ENCODE data around the gene CYB561A3.
"Not testable (repeated sequence)": the region's sequence is repeated elsewhere in the genome, so short reads cannot be mapped to it uniquely, and the experiment has no call there.

The CYB561A3 gene

DNA sequence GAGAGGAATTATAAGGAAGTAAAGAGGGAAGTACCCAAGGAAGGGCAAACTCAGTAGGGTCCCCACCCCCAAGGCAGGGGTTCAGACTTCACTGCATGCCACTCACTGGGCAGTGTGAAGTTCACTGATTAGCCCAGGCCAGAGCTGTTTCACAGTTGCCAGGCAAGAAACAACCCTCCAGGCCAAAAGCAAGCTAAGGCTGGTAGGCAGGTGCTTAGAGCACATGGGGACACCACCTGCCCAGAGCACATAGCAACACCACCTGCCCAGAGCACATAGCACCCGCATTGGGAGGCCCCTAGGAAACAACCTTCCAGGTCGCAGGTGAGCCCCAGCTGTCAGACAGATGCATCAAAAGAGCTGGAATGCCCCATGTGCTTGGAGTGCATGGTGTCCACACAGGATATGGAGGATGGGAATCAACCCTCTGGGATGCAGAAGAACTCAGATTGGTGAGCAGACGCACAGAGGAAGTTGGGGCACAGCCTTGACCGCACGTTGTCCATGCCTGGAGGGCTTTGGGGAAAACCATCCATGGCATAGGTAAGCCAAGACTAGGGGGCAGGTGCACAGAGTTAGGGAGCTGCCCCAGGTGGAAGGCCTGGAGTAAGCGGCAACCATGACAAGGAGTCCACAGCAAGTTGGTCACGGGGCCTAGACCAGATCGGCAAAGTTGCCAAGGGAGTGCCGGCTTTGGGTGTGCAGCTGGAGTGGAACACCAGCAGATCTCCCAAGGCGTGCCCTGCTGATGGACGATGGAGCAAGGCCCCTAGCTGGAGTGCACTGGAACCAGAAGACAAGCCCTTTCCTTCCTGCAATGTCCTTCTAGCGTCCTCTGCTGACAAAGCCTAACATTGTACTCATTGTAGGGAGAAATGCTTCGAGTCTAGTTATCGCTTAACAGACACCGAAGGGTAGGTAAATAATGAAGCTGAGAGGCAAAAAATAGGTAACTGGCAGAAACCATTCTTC, 22.9 kb upstream of the CYB561A3 start:
- CTCF ChIA-PET, result interaction anchor here (1.2 to 11.4 kb wide), 22 partner anchors 9 to 563 kb away, joined by 3 to 501 read pairs (median 12); partner anchors contain the start of genes CYB561A3, DDB1, TKFC and TMEM138
- no peak for DNase-seq (ENCODE audit: extremely low spot score)
- TF ChIP-seq, protein P1, sequence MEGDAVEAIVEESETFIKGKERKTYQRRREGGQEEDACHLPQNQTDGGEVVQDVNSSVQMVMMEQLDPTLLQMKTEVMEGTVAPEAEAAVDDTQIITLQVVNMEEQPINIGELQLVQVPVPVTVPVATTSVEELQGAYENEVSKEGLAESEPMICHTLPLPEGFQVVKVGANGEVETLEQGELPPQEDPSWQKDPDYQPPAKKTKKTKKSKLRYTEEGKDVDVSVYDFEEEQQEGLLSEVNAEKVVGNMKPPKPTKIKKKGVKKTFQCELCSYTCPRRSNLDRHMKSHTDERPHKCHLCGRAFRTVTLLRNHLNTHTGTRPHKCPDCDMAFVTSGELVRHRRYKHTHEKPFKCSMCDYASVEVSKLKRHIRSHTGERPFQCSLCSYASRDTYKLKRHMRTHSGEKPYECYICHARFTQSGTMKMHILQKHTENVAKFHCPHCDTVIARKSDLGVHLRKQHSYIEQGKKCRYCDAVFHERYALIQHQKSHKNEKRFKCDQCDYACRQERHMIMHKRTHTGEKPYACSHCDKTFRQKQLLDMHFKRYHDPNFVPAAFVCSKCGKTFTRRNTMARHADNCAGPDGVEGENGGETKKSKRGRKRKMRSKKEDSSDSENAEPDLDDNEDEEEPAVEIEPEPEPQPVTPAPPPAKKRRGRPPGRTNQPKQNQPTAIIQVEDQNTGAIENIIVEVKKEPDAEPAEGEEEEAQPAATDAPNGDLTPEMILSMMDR (IDR thresholded peaks at IDR 0.05; ENCODE audit: control extremely low read depth, extremely low read depth, low read depth, missing control alignments), result no peak
- POLR2A ChIA-PET, result interaction anchor here (0.6 to 2.4 kb wide), 4 partner anchors 23 to 55 kb away, joined by 4 to 12 read pairs (median 8); partner anchors contain the start of genes CYB561A3 and TMEM138

- not testable (repeated sequence) for DNase-seq (ENCODE audit: extremely low spot score)
- ChIA-PET POLR2A (interaction anchor here (0.8 to 2.4 kb wide), 2 partner anchors 22 to 55 kb away, joined by 4 to 11 read pairs; partner anchors contain the start of genes CYB561A3 and TMEM138), CTCF (interaction anchor here (1.2 to 11.4 kb wide), 14 partner anchors 8 to 553 kb away, joined by 3 to 501 read pairs (median 30); partner anchors contain the start of genes CYB561A3, DDB1, TKFC and TMEM138)
Measured at GRCh38 chr11:61383859-61384258, 22.2 kb upstream of the CYB561A3 start.

DNA sequence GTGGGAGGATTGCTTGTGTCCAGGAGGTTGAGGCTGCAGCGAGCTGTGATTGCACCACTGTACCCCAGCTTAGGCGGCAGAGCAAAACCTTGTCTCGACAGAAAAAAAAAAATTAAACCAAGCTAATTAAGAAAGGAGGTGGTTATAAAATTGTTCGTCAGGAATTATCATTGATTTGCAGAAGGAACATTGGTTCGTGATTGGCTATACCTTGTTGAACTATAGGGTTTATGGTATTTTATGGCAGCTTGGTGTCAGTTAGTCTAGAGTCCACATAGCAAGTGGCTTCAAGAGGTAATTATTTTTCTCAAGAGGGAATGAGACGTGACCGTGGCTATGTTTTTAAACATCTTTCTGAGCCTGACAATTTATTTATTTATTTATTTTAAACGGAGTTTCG, 19.2 kb upstream of the CYB561A3 start:
- POLR2A ChIA-PET, result interaction anchor here (0.5 to 0.7 kb wide), 2 partner anchors 8 to 40 kb away, joined by 3 to 4 read pairs; no protein-coding TSS in a partner anchor
- CTCF ChIA-PET, result interaction anchor here (0.9 to 11.4 kb wide), 5 partner anchors 23 to 45 kb away, joined by 3 to 501 read pairs (median 4); partner anchors contain the start of genes CYB561A3, DDB1, TKFC and TMEM138
- TF ChIP-seq, protein P1 (IDR thresholded peaks at IDR 0.05; ENCODE audit: control extremely low read depth, extremely low read depth, low read depth, missing control alignments), result no peak
- no peak for DNase-seq (ENCODE audit: extremely low spot score)

DNA sequence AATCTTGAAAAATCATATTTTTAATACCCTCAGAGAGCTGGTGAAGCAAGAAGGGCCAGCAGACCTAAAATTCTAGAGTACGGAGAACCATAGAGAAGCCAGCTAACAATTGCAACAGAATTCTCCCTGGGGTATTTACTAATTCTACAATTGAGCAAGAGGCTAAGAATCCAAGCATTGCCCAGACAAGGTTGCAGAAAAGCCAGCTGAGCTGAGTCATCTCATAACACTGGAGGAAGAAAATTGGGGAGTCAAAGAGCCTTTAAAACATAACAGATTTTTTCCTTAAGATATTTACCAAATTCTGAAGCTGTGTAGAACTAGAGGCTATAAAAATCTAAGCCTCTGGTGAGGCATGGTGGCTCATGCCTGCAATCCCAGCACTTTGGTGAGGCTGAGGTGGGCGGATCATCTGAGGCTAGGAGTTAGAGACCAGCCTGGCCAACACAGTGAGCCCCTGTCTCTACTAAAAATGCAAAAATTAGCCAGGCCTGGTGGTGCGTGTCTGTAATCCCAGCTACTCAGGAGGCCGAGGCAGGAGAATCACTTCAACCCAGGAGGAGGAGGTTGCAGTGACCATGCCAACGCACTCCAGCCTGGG, 17.1 kb upstream of the CYB561A3 start:
- CTCF ChIA-PET, result interaction anchor here (1.8 to 11.4 kb wide), 3 partner anchors 9 to 41 kb away, joined by 6 to 501 read pairs (median 6); partner anchors contain the start of genes DDB1 and TKFC

DNA sequence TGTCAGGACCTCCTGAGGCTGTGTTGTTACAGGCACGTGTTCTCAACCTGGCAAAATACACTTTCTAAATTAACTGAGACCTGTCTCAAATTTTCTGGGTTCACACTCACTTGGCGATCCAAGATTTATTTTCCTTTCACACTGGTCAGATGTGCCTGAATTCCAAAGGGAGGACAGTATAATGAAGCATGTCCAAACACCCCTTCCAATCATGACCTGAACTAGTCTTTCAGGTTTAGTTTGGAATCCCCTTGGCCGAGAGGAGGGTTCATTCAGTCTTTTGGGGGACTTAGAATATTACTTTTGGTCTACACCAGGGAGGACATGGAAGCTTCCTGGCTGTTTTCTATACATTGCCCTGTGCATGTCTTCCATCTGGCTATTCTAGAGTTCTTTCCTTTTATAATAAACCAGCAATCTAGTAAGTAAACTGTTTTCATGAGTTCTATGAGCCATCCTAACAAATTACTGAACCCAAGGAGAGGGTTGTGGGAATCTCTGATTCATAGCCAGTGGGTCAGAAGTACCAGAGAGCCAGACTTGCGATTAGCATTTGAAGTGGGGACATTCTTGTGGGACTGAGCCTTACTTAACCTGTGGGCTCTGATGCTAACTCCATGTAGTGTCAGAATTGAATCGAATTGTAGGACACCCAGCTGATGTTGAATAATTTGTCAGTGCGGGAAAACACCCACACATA, 15.9 kb upstream of the CYB561A3 start:
- ChIA-PET POLR2A (no interaction called here), CTCF (interaction anchor here (2.2 to 27.1 kb wide), 3 partner anchors 8 to 38 kb away, joined by 6 to 374 read pairs (median 42); partner anchors contain the start of genes DDB1 and TKFC)
- TF ChIP-seq, protein P1 (IDR thresholded peaks at IDR 0.05; ENCODE audit: control extremely low read depth, extremely low read depth, low read depth, missing control alignments), result no peak
- no peak for DNase-seq (ENCODE audit: extremely low spot score)

More for the DNA sequence above, 17.1 kb upstream of the CYB561A3 start:
- TF ChIP-seq, protein P1 (IDR thresholded peaks at IDR 0.05; ENCODE audit: control extremely low read depth, extremely low read depth, low read depth, missing control alignments), result no peak
- POLR2A ChIA-PET, result no interaction called here
- no peak for DNase-seq (ENCODE audit: extremely low spot score)

- CTCF ChIA-PET, result interaction anchor here (3.8 to 27.1 kb wide), 2 partner anchors 10 to 36 kb away, joined by 42 to 374 read pairs; partner anchors contain the start of genes DDB1 and TKFC
- no peak for DNase-seq (ENCODE audit: extremely low spot score)
- POLR2A ChIA-PET, result interaction anchor here (3.1 kb wide), 1 partner anchor 14 kb away, joined by 15 read pairs; the partner anchor contains the start of genes CYB561A3 and TMEM138
- TF ChIP-seq, protein P1 (IDR thresholded peaks at IDR 0.05; ENCODE audit: control extremely low read depth, extremely low read depth, low read depth, missing control alignments), result no peak
Measured at GRCh38 chr11:61375761-61376108, 14.1 kb upstream of the CYB561A3 start.

All from GM10248 (cell line).